HFF-Myc (cell line): ENCODE data around the gene JMJD1C.

Experiments
- DNase-seq: peaks from one replicate; pipeline ENCODE4 v3.0.0-alpha.2; 2011; ENCODE audit warnings: low read depth; ENCODE audit errors: extremely low read depth
- H3K4me3 ChIP-seq: replicated peaks from 2 replicates; pipeline ENCODE4 v1.5.1; 2011; ENCODE audit warnings: low read depth, mild to moderate bottlenecking, control low read depth, low read length
- CTCF ChIP-seq: IDR thresholded peaks from 2 replicates; pipeline ENCODE4 v1.5.1; 2012; ENCODE audit warnings: mild to moderate bottlenecking, low read depth, low read length, control low read depth; ENCODE audit errors: missing control alignments

JMJD1C gene

GRCh38 chr10:63423494-63423893 lies 42.3 kb downstream of the JMJD1C start:
- no peak overlapping the region for H3K4me3 ChIP-seq
- TF ChIP-seq CTCF = no peak
- DNase-seq = no peak

- TF ChIP-seq CTCF = no peak
- DNase-seq = no peak
- no peak overlapping the region for H3K4me3 ChIP-seq
Observed at GRCh38 chr10:63421591-63421990, 44.2 kb downstream of the JMJD1C start.

GRCh38 chr10:63416376-63416775 lies 49.4 kb downstream of the JMJD1C start:
- no peak for TF ChIP-seq CTCF
- DNase-seq = peak; percentile 45
- no peak overlapping the region for H3K4me3 ChIP-seq

- H3K4me3 ChIP-seq = no peak overlapping the region
- TF ChIP-seq CTCF = no peak
- no peak for DNase-seq
Observed at GRCh38 chr10:63415640-63416244, 50.0 kb downstream of the JMJD1C start.

GRCh38 chr10:63414481-63415260 lies 51.1 kb downstream of the JMJD1C start:
- TF ChIP-seq CTCF = no peak
- DNase-seq = peak; percentile 47
- no peak overlapping the region for H3K4me3 ChIP-seq

GRCh38 chr10:63413429-63413828 lies 52.3 kb downstream of the JMJD1C start:
- H3K4me3 ChIP-seq = no peak overlapping the region
- DNase-seq = no peak
- no peak for TF ChIP-seq CTCF
